Measurements from ENCODE around the gene WBP1L. TPM values are rescaled to one million over a fixed set of nuclear protein-coding genes. Genes with fewer than 3 reads are reported as not detected.

The WBP1L gene
- total and polyA plus RNA-seq, 4 experiments from 2014 or later = 25.7 to 41.1 (median 36.8) TPM

GRCh38 chr10:102777711-102778453 lies 34.1 kb downstream of the WBP1L start:
- CTCF ChIA-PET (ENCODE audit: partially characterized antibody) = no interaction called here

GRCh38 chr10:102778781-102779180 lies 35.0 kb downstream of the WBP1L start:
- intact Hi-C loops (cut with micrococcal nuclease) = no loop called here
- ChIA-PET POLR2A (ENCODE audit: partially characterized antibody) (no interaction called here), CTCF (ENCODE audit: partially characterized antibody) (no interaction called here)
- no peaks in the 10 kb centered on the region for H3K9me3 ChIP-seq (ENCODE audit: control insufficient read depth in 1 of 2, low read length in 2 of 2)
- no peak overlapping the region for H3K27ac ChIP-seq (ENCODE audit: low read depth, low read length)
- Mint-ChIP-seq H3K27ac (no peak overlapping the region), H3K9me3 (no peaks in the 10 kb centered on the region), H3K4me3 (no peak overlapping the region), H3K4me1 (peaks cover 48 to 75% (median 61%) of the 10 kb centered on the region in 4 donors), H3K36me3 (peaks cover 14 to 37% of the 10 kb centered on the region in 2 donors), H3K27me3 (no peaks in the 10 kb centered on the region)
- H3K4me3 ChIP-seq (ENCODE audit: low read length in 2 of 2) = no peak overlapping the region
- H3K36me3 ChIP-seq (ENCODE audit: insufficient read depth, low read length) = no peaks in the 10 kb centered on the region
- peaks cover 48% of the 10 kb centered on the region for H3K4me1 ChIP-seq (ENCODE audit: insufficient read depth, low read length)
- H3K27me3 ChIP-seq (ENCODE audit: insufficient read depth, low read length) = no peaks in the 10 kb centered on the region
- no peak for DNase-seq

More at GRCh38 chr10:102777711-102778453, 34.1 kb downstream of the WBP1L start:
- POLR2A ChIA-PET (ENCODE audit: partially characterized antibody) = no interaction called here
- no peaks in the 10 kb centered on the region for H3K9me3 ChIP-seq (ENCODE audit: control insufficient read depth in 1 of 2, low read length in 2 of 2)
- Mint-ChIP-seq H3K27me3 (no peaks in the 10 kb centered on the region), H3K4me3 (no peak overlapping the region), H3K36me3 (peaks cover 14 to 37% of the 10 kb centered on the region in 2 donors), H3K9me3 (no peaks in the 10 kb centered on the region), H3K4me1 (peaks cover 45 to 75% (median 61%) of the 10 kb centered on the region in 4 donors), H3K27ac (peak overlapping the region in 2 of 7 donors; percentile 35 to 63)
- H3K4me3 ChIP-seq (ENCODE audit: low read length in 2 of 2) = no peak overlapping the region
- H3K36me3 ChIP-seq (ENCODE audit: insufficient read depth, low read length) = no peaks in the 10 kb centered on the region
- intact Hi-C loops (cut with micrococcal nuclease) = no loop called here
- no peak for DNase-seq
- no peaks in the 10 kb centered on the region for H3K27me3 ChIP-seq (ENCODE audit: insufficient read depth, low read length)
- H3K27ac ChIP-seq (ENCODE audit: low read depth, low read length) = no peak overlapping the region
- H3K4me1 ChIP-seq (ENCODE audit: insufficient read depth, low read length) = peaks cover 46% of the 10 kb centered on the region

GRCh38 chr10:102779680-102780526 lies 36.2 kb downstream of the WBP1L start:
- intact Hi-C loops (cut with micrococcal nuclease) = no loop called here
- Histone ChIP-seq H3K36me3 (ENCODE audit: insufficient read depth, low read length) (no peaks in the 10 kb centered on the region), H3K4me3 (ENCODE audit: low read length in 2 of 2) (no peak overlapping the region), H3K4me1 (ENCODE audit: insufficient read depth, low read length) (peaks cover 41% of the 10 kb centered on the region), H3K27ac (ENCODE audit: low read depth, low read length) (no peak overlapping the region), H3K27me3 (ENCODE audit: insufficient read depth, low read length) (no peaks in the 10 kb centered on the region), H3K9me3 (ENCODE audit: control insufficient read depth in 1 of 2, low read length in 2 of 2) (no peaks in the 10 kb centered on the region)
- H3K9me3 Mint-ChIP-seq = no peaks in the 10 kb centered on the region
- H3K4me3 Mint-ChIP-seq = peak overlapping the region in 2 of 8 donors; percentile 5
- ChIA-PET POLR2A (ENCODE audit: partially characterized antibody) (no interaction called here), CTCF (ENCODE audit: partially characterized antibody) (no interaction called here)
- H3K27me3 Mint-ChIP-seq = no peaks in the 10 kb centered on the region
- H3K4me1 Mint-ChIP-seq = peaks cover 43 to 68% (median 55%) of the 10 kb centered on the region in 4 donors
- peaks cover 10 to 30% of the 10 kb centered on the region in 2 donors for H3K36me3 Mint-ChIP-seq
- peak overlapping the region in 4 of 7 donors; percentile 30 to 49 (median 42) for H3K27ac Mint-ChIP-seq
- DNase-seq = no peak

- peak overlapping the region in 1 of 8 donors; percentile 5 for H3K4me3 Mint-ChIP-seq
- no peak overlapping the region for H3K4me3 ChIP-seq (ENCODE audit: low read length in 2 of 2)
- DNase-seq = no peak
- peaks cover 38% of the 10 kb centered on the region for H3K4me1 ChIP-seq (ENCODE audit: insufficient read depth, low read length)
- H3K27me3 Mint-ChIP-seq = no peaks in the 10 kb centered on the region
- no peaks in the 10 kb centered on the region for H3K27me3 ChIP-seq (ENCODE audit: insufficient read depth, low read length)
- no peaks in the 10 kb centered on the region for H3K9me3 Mint-ChIP-seq
- H3K36me3 ChIP-seq (ENCODE audit: insufficient read depth, low read length) = no peaks in the 10 kb centered on the region
- no peak overlapping the region for H3K27ac ChIP-seq (ENCODE audit: low read depth, low read length)
- intact Hi-C loops (cut with micrococcal nuclease) = no loop called here
- no peak overlapping the region for H3K27ac Mint-ChIP-seq
- ChIA-PET CTCF (ENCODE audit: partially characterized antibody) (no interaction called here), POLR2A (ENCODE audit: partially characterized antibody) (no interaction called here)
- peaks cover 7 to 26% of the 10 kb centered on the region in 2 donors for H3K36me3 Mint-ChIP-seq
- no peaks in the 10 kb centered on the region for H3K9me3 ChIP-seq (ENCODE audit: control insufficient read depth in 1 of 2, low read length in 2 of 2)
- H3K4me1 Mint-ChIP-seq = peaks cover 38 to 66% (median 53%) of the 10 kb centered on the region in 4 donors
Observed at GRCh38 chr10:102780527-102780808, 36.7 kb downstream of the WBP1L start.

GRCh38 chr10:102781090-102781920 lies 37.6 kb downstream of the WBP1L start:
- Histone ChIP-seq H3K9me3 (ENCODE audit: control insufficient read depth in 1 of 2, low read length in 2 of 2) (no peaks in the 10 kb centered on the region), H3K27ac (ENCODE audit: low read depth, low read length) (no peak overlapping the region), H3K36me3 (ENCODE audit: insufficient read depth, low read length) (no peaks in the 10 kb centered on the region), H3K27me3 (ENCODE audit: insufficient read depth, low read length) (no peaks in the 10 kb centered on the region), H3K4me1 (ENCODE audit: insufficient read depth, low read length) (peaks cover 36% of the 10 kb centered on the region), H3K4me3 (ENCODE audit: low read length in 2 of 2) (no peak overlapping the region)
- H3K27ac Mint-ChIP-seq = peak overlapping the region in 3 of 7 donors; percentile 10 to 70 (median 69)
- peak overlapping the region in 1 of 8 donors; percentile 43 for H3K4me3 Mint-ChIP-seq
- intact Hi-C loops (cut with micrococcal nuclease) = no loop called here
- H3K27me3 Mint-ChIP-seq = no peaks in the 10 kb centered on the region
- H3K9me3 Mint-ChIP-seq = no peaks in the 10 kb centered on the region
- H3K36me3 Mint-ChIP-seq = peaks cover 6 to 24% of the 10 kb centered on the region in 2 donors
- no peak for DNase-seq
- ChIA-PET POLR2A (ENCODE audit: partially characterized antibody) (no interaction called here), CTCF (ENCODE audit: partially characterized antibody) (interaction anchor here (1.9 kb wide), 1 partner anchor 27 kb away, joined by 6 read pairs; no protein-coding TSS in a partner anchor)
- H3K4me1 Mint-ChIP-seq = peaks cover 42 to 66% (median 54%) of the 10 kb centered on the region in 4 donors

- Histone ChIP-seq H3K36me3 (ENCODE audit: insufficient read depth, low read length) (no peaks in the 10 kb centered on the region), H3K9me3 (ENCODE audit: control insufficient read depth in 1 of 2, low read length in 2 of 2) (no peaks in the 10 kb centered on the region), H3K4me1 (ENCODE audit: insufficient read depth, low read length) (peaks cover 36% of the 10 kb centered on the region), H3K4me3 (ENCODE audit: low read length in 2 of 2) (no peak overlapping the region), H3K27ac (ENCODE audit: low read depth, low read length) (no peak overlapping the region), H3K27me3 (ENCODE audit: insufficient read depth, low read length) (no peaks in the 10 kb centered on the region)
- intact Hi-C loops (cut with micrococcal nuclease) = no loop called here
- peaks cover 6 to 24% of the 10 kb centered on the region in 2 donors for H3K36me3 Mint-ChIP-seq
- no peak overlapping the region for H3K4me3 Mint-ChIP-seq
- H3K27ac Mint-ChIP-seq = peak overlapping the region in 1 of 7 donors; percentile 14
- no peak for DNase-seq
- H3K4me1 Mint-ChIP-seq = peaks cover 41 to 71% (median 56%) of the 10 kb centered on the region in 4 donors
- POLR2A ChIA-PET (ENCODE audit: partially characterized antibody) = no interaction called here
- no peaks in the 10 kb centered on the region for H3K27me3 Mint-ChIP-seq
- no peaks in the 10 kb centered on the region for H3K9me3 Mint-ChIP-seq
- CTCF ChIA-PET (ENCODE audit: partially characterized antibody) = interaction anchor here (1.9 kb wide), 1 partner anchor 28 kb away, joined by 6 read pairs; no protein-coding TSS in a partner anchor
Observed at GRCh38 chr10:102781921-102782557, 38.3 kb downstream of the WBP1L start.

Data from CD4-positive, alpha-beta memory T cell (primary cell).